ENCODE results near the gene UNC119.

Gene UNC119

GRCh38 chr17:28572259-28573039, 20.0 kb upstream of the UNC119 start:
- no peak for DNase-seq

GRCh38 chr17:28571361-28572122, 19.1 kb upstream of the UNC119 start, which contains the start of gene PIGS:
Gene PIGS, minus strand, starts transcription at chr17:28571524. Its CDS starts 28 bp downstream, at chr17:28571496.
- peak; percentile 93 for DNase-seq

- peak; percentile 46 for DNase-seq
Measured at GRCh38 chr17:28570716-28571360, 18.4 kb upstream of the UNC119 start.

- DNase-seq: no peak
Measured at GRCh38 chr17:28569446-28569845, 17.0 kb upstream of the UNC119 start.

- no peak for DNase-seq
Measured at GRCh38 chr17:28567604-28568003, 15.2 kb upstream of the UNC119 start.

- no peak for DNase-seq
Measured at GRCh38 chr17:28563475-28563874, 11.1 kb upstream of the UNC119 start.

GRCh38 chr17:28555022-28555421, 2.6 kb upstream of the UNC119 start:
- DNase-seq: no peak

- DNase-seq: no peak
Measured at GRCh38 chr17:28554565-28554964, 2.1 kb upstream of the UNC119 start.

GRCh38 chr17:28553000-28553505, 629 bp upstream of the UNC119 start:
- DNase-seq: peak; percentile 91

GRCh38 chr17:28551421-28552175, 826 bp downstream of the UNC119 start:
- no peak for DNase-seq

- no peak for DNase-seq
Measured at GRCh38 chr17:28550858-28551257, 1.6 kb downstream of the UNC119 start.

- no peak for DNase-seq
Measured at GRCh38 chr17:28549236-28550132, 2.9 kb downstream of the UNC119 start.

GRCh38 chr17:28548417-28549130, 3.9 kb downstream of the UNC119 start:
- DNase-seq: no peak

- DNase-seq: peak; percentile 15
Measured at GRCh38 chr17:28547623-28548416, 4.6 kb downstream of the UNC119 start.

- no peak for DNase-seq
Measured at GRCh38 chr17:28547096-28547622, 5.3 kb downstream of the UNC119 start.

- no peak for DNase-seq
Measured at GRCh38 chr17:28545787-28546415, 6.5 kb downstream of the UNC119 start.

- no peak for DNase-seq
Measured at GRCh38 chr17:28545141-28545503, 7.3 kb downstream of the UNC119 start.

GRCh38 chr17:28544402-28545140, 7.9 kb downstream of the UNC119 start:
- DNase-seq: no peak

GRCh38 chr17:28541439-28541838, 11.0 kb downstream of the UNC119 start:
- no peak for DNase-seq
